ENCODE measurements around the gene CACNA2D4. TPM values are rescaled to one million over a fixed set of nuclear protein-coding genes. Genes with fewer than 3 reads are reported as not detected.

Gene CACNA2D4
- total RNA-seq, 1 donor from 2014 or later = 0.87 TPM

DNA sequence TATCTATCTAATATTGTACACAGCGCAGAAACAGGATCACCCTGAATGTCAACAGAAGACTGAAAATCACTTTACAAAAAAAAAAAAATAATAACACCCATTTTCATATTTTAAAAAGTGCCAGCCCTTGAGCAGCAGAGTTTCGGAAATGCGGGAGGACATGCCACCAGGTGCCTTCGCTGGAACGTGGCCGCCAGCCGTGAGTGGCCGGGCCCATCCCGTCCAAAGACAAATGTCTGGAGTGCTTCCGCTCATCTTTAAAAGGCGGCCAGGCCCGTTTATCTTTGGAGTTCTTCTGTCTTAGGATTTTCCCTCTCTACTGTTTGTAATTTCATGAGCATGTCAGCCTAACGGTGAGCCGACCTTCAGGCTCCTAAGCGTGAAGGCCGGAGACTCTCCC, 54.6 kb downstream of the CACNA2D4 start:
- Mint-ChIP-seq H3K27ac (no peak overlapping the region), H3K4me1 (ENCODE audit: unreplicated experiment) (no peaks in the 10 kb centered on the region), H3K36me3 (no peaks in the 10 kb centered on the region), H3K4me3 (no peak overlapping the region), H3K27me3 (peaks cover 43% of the 10 kb centered on the region), H3K9me3 (no peaks in the 10 kb centered on the region)
- no peak for DNase-seq (ENCODE audit: extremely low spot score, unreplicated experiment)
- TF ChIP-seq, protein P1, sequence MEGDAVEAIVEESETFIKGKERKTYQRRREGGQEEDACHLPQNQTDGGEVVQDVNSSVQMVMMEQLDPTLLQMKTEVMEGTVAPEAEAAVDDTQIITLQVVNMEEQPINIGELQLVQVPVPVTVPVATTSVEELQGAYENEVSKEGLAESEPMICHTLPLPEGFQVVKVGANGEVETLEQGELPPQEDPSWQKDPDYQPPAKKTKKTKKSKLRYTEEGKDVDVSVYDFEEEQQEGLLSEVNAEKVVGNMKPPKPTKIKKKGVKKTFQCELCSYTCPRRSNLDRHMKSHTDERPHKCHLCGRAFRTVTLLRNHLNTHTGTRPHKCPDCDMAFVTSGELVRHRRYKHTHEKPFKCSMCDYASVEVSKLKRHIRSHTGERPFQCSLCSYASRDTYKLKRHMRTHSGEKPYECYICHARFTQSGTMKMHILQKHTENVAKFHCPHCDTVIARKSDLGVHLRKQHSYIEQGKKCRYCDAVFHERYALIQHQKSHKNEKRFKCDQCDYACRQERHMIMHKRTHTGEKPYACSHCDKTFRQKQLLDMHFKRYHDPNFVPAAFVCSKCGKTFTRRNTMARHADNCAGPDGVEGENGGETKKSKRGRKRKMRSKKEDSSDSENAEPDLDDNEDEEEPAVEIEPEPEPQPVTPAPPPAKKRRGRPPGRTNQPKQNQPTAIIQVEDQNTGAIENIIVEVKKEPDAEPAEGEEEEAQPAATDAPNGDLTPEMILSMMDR (conservative IDR thresholded peaks at IDR 0.05) = no peak

DNA sequence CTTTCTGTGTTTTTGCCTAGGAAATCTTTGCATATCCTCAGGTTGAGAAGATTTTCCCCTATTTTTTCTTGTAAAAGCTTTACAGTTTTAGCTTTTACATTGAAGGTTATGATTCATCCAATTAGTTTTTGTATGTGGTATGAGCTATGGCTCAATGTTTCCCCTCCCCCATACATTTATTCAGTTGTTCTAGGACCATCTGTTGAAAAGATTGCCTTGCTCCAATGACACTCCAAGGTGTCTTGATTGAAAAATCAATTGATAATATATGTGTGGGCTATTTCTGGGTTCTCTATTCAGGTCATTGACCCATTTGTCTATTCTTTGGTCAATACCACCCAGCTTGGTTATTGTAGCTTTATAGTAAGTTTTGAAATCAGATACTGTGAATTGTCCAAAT, 55.5 kb downstream of the CACNA2D4 start:
- Mint-ChIP-seq H3K4me1 (ENCODE audit: unreplicated experiment) (no peaks in the 10 kb centered on the region), H3K27me3 (peaks cover 36% of the 10 kb centered on the region), H3K4me3 (no peak overlapping the region), H3K36me3 (no peaks in the 10 kb centered on the region), H3K27ac (no peak overlapping the region), H3K9me3 (no peaks in the 10 kb centered on the region)
- TF ChIP-seq, protein P1 (conservative IDR thresholded peaks at IDR 0.05) = no peak
- no peak for DNase-seq (ENCODE audit: extremely low spot score, unreplicated experiment)

- H3K36me3 Mint-ChIP-seq = no peaks in the 10 kb centered on the region
- no peak overlapping the region for H3K4me3 Mint-ChIP-seq
- no peak overlapping the region for H3K27ac Mint-ChIP-seq
- TF ChIP-seq, protein P1 (conservative IDR thresholded peaks at IDR 0.05) = no peak
- H3K27me3 Mint-ChIP-seq = peaks cover 46% of the 10 kb centered on the region
- no peaks in the 10 kb centered on the region for H3K9me3 Mint-ChIP-seq
- DNase-seq (ENCODE audit: extremely low spot score, unreplicated experiment) = no peak
- no peaks in the 10 kb centered on the region for H3K4me1 Mint-ChIP-seq (ENCODE audit: unreplicated experiment)
Measured at GRCh38 chr12:1859643-1860042, 58.8 kb downstream of the CACNA2D4 start.

DNA sequence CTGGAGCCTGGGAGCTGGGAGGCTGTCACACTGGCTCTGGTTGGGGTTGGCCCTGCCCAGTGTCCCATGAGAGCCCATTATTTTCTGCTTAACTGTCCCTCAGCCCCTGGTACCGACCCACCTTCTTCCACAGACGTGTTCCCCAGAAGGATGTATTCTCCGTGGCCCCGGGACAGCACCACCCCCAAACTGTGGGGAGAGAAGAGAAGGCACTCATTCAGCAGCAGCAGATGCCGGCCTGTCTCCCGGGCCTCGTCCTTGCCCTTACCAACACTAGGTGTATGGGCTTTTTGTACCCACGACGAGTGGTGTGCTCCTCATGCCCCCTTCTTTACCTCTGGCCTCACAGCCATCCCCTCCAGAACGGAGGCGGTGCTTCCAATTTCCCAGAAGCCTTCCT, 60.0 kb downstream of the CACNA2D4 start:
- H3K27ac Mint-ChIP-seq = no peak overlapping the region
- no peaks in the 10 kb centered on the region for H3K36me3 Mint-ChIP-seq
- no peak overlapping the region for H3K4me3 Mint-ChIP-seq
- H3K27me3 Mint-ChIP-seq = peaks cover 46% of the 10 kb centered on the region
- no peaks in the 10 kb centered on the region for H3K9me3 Mint-ChIP-seq
- no peak for DNase-seq (ENCODE audit: extremely low spot score, unreplicated experiment)
- TF ChIP-seq, protein P1 (conservative IDR thresholded peaks at IDR 0.05) = no peak
- no peaks in the 10 kb centered on the region for H3K4me1 Mint-ChIP-seq (ENCODE audit: unreplicated experiment)

- Mint-ChIP-seq H3K9me3 (no peaks in the 10 kb centered on the region), H3K27ac (no peak overlapping the region), H3K4me1 (ENCODE audit: unreplicated experiment) (no peaks in the 10 kb centered on the region), H3K27me3 (peaks cover 41% of the 10 kb centered on the region), H3K36me3 (no peaks in the 10 kb centered on the region), H3K4me3 (no peak overlapping the region)
- no peak for DNase-seq (ENCODE audit: extremely low spot score, unreplicated experiment)
- TF ChIP-seq, protein P1 (conservative IDR thresholded peaks at IDR 0.05) = no peak
Measured at GRCh38 chr12:1857821-1858220, 60.6 kb downstream of the CACNA2D4 start.

- TF ChIP-seq, protein P1 (conservative IDR thresholded peaks at IDR 0.05) = no peak
- H3K27ac Mint-ChIP-seq = no peak overlapping the region
- H3K4me3 Mint-ChIP-seq = no peak overlapping the region
- H3K36me3 Mint-ChIP-seq = no peaks in the 10 kb centered on the region
- no peak for DNase-seq (ENCODE audit: extremely low spot score, unreplicated experiment)
- no peaks in the 10 kb centered on the region for H3K9me3 Mint-ChIP-seq
- peaks cover 38% of the 10 kb centered on the region for H3K27me3 Mint-ChIP-seq
- no peaks in the 10 kb centered on the region for H3K4me1 Mint-ChIP-seq (ENCODE audit: unreplicated experiment)
Measured at GRCh38 chr12:1857086-1857485, 61.4 kb downstream of the CACNA2D4 start.
